IMR-90 (cell line): ENCODE data around the gene RHAG. TPM values are rescaled to one million over a fixed set of nuclear protein-coding genes. Genes with fewer than 3 reads are reported as not detected.

Experiments used
- ATAC-seq: fragments of 200-7000 bp; cut with Tn5 transposase; 2 replicates; pipeline ENCODE4 v1.9.1; 2020; ENCODE audit warnings: low read depth, mild to moderate bottlenecking, moderate library complexity
- BruUV-seq: library from RNA; stranded (reverse); fragments of 400-500 nt; replicated peaks from 2 replicates; lab custom pipeline; 2021; lab: Mats Ljungman, UMichigan
- CTCF ChIA-PET: fragments of 300-600 bp; formaldehyde crosslinking; extraction: SDS; loops from one replicate; lab custom pipeline; 2021; ENCODE audit warnings: antibody characterized with exemption; lab: Yijun Ruan, JAX
- POLR2A ChIA-PET: fragments of 300-600 bp; sonication (Branson Sonifier 250); formaldehyde crosslinking; loops from one replicate; lab custom pipeline; 2022; ENCODE audit warnings: antibody characterized with exemption; ENCODE audit not compliant: unreplicated experiment; lab: Charles Lee
- DNase-seq: peaks from one replicate; pipeline ENCODE4 v3.0.0; 2013
- H2AFZ ChIP-seq: replicated peaks from 2 replicates; pipeline ENCODE3; 2013; ENCODE audit warnings: low read length, mild to moderate bottlenecking; ENCODE audit not compliant: poor library complexity
- H2AK5ac ChIP-seq: 2 replicates; pipeline ENCODE4 v1.6.1; 2013; ENCODE audit warnings: low read depth, low read length, inconsistent platforms
- H2AK9ac ChIP-seq: replicated peaks from 2 replicates; pipeline ENCODE3; 2013; ENCODE audit warnings: mild to moderate bottlenecking, low read depth, low read length, moderate library complexity; ENCODE audit not compliant: poor library complexity
- H2BK120ac ChIP-seq: 2 replicates; pipeline ENCODE4 v1.6.1; 2013; ENCODE audit warnings: low read depth, low read length, inconsistent platforms
- H2BK15ac ChIP-seq: 3 replicates; pipeline ENCODE4 v1.6.1; 2013; ENCODE audit warnings: low read depth, low read length, inconsistent platforms
- H2BK20ac ChIP-seq: 2 replicates; pipeline ENCODE4 v1.6.1; 2013; ENCODE audit warnings: low read depth, mild to moderate bottlenecking, inconsistent platforms, low read length, moderate library complexity
- H2BK5ac ChIP-seq: 2 replicates; pipeline ENCODE4 v1.6.1; 2013; ENCODE audit warnings: mild to moderate bottlenecking, low read depth, low read length, inconsistent platforms; ENCODE audit not compliant: poor library complexity, severe bottlenecking
- H3K14ac ChIP-seq: replicated peaks from 2 replicates; pipeline ENCODE4 v1.6.1; 2013; ENCODE audit warnings: low read depth, low read length, inconsistent platforms
- H3K18ac ChIP-seq: 2 replicates; pipeline ENCODE4 v1.6.1; 2013; ENCODE audit warnings: low read depth, low read length, control low read depth
- H3K23ac ChIP-seq: 2 replicates; pipeline ENCODE4 v1.6.1; 2013; ENCODE audit warnings: low read depth, low read length, inconsistent platforms
- H3K27ac ChIP-seq: 2 replicates; pipeline ENCODE4 v1.5.1; 2013; ENCODE audit warnings: mild to moderate bottlenecking, control low read depth, low read length; ENCODE audit not compliant: insufficient read depth
- H3K27me3 ChIP-seq: 2 replicates; pipeline ENCODE4 v1.6.1; 2013; ENCODE audit warnings: low read length; ENCODE audit not compliant: control insufficient read depth, insufficient read depth
- H3K36me3 ChIP-seq: 2 replicates; pipeline ENCODE4 v1.6.1; 2013; ENCODE audit warnings: low read length, mixed read lengths; ENCODE audit not compliant: control insufficient read depth, insufficient read depth
- H3K4ac ChIP-seq: 2 replicates; pipeline ENCODE4 v1.6.1; 2013; ENCODE audit warnings: low read depth, low read length, inconsistent platforms
- H3K4me1 ChIP-seq: 2 replicates; pipeline ENCODE4 v1.6.1; 2013; ENCODE audit warnings: low read length, mixed read lengths; ENCODE audit not compliant: control insufficient read depth, insufficient read depth
- H3K4me2 ChIP-seq: 2 replicates; pipeline ENCODE4 v1.6.1; 2013; ENCODE audit warnings: low read depth, mild to moderate bottlenecking, control low read depth, low read length, moderate library complexity
- H3K4me3 ChIP-seq: 2 replicates; pipeline ENCODE4 v1.5.1; 2013; ENCODE audit warnings: low read depth, mild to moderate bottlenecking, control low read depth, low read length, moderate library complexity; ENCODE audit not compliant: insufficient read depth
- H3K56ac ChIP-seq: 2 replicates; pipeline ENCODE4 v1.6.1; 2013; ENCODE audit warnings: low read length, inconsistent platforms; ENCODE audit not compliant: insufficient read depth; ENCODE audit errors: extremely low read depth
- H3K79me1 ChIP-seq, 2 experiments: 2 replicates each; pipeline ENCODE4 v1.6.1; 2013; ENCODE audit warnings: low read length in 2 of 2, inconsistent platforms in 1 of 2, low read depth in 1 of 2
- H3K9ac ChIP-seq: 2 replicates; pipeline ENCODE4 v1.6.1; 2013; ENCODE audit warnings: low read depth, low read length, control low read depth
- H3K9me1 ChIP-seq: 2 replicates; pipeline ENCODE4 v1.6.1; 2013; ENCODE audit warnings: low read length, inconsistent platforms; ENCODE audit not compliant: insufficient read depth
- H3K9me3 ChIP-seq: 2 replicates; pipeline ENCODE4 v1.6.1; 2013; ENCODE audit warnings: low read length; ENCODE audit not compliant: control insufficient read depth, insufficient read depth
- H4K20me1 ChIP-seq: 2 replicates; pipeline ENCODE4 v1.6.1; 2013; ENCODE audit warnings: low read length, inconsistent platforms; ENCODE audit not compliant: insufficient read depth
- H4K5ac ChIP-seq: 2 replicates; pipeline ENCODE4 v1.6.1; 2013; ENCODE audit warnings: mild to moderate bottlenecking, low read depth, low read length, control low read depth
- H4K8ac ChIP-seq, 2 experiments: 2 replicates each; pipeline ENCODE4 v1.6.1; 2013; ENCODE audit warnings: low read depth in 2 of 2, low read length in 2 of 2, control low read depth in 1 of 2, inconsistent platforms in 1 of 2
- H4K91ac ChIP-seq: 2 replicates; pipeline ENCODE4 v1.6.1; 2013; ENCODE audit warnings: low read depth, low read length, inconsistent platforms; ENCODE audit not compliant: insufficient read depth
- BHLHE40 ChIP-seq: fragments of 150-350 bp; IDR thresholded peaks from 2 replicates; pipeline ENCODE4 v1.6.1; 2016; ENCODE audit warnings: mild to moderate bottlenecking, low read depth, low read length
- CEBPB ChIP-seq: IDR thresholded peaks from 2 replicates; pipeline ENCODE4 v1.6.1; 2012; ENCODE audit warnings: low read depth, low read length, improper control_type of control experiment
- CHD1 ChIP-seq: IDR thresholded peaks from 2 replicates; pipeline ENCODE4 v1.6.1; 2012; ENCODE audit warnings: low read depth, low read length, improper control_type of control experiment
- FOS ChIP-seq: fragments of 150-350 bp; IDR thresholded peaks from 2 replicates; pipeline ENCODE4 v1.6.1; 2016; ENCODE audit warnings: low read depth, low read length
- MAFK ChIP-seq: IDR thresholded peaks from 2 replicates; pipeline ENCODE4 v1.6.1; 2012; ENCODE audit warnings: low read depth, low read length, improper control_type of control experiment
- MAZ ChIP-seq: IDR thresholded peaks from 2 replicates; pipeline ENCODE4 v1.6.1; 2012; ENCODE audit warnings: low read depth, mild to moderate bottlenecking, low read length, improper control_type of control experiment, moderate library complexity, borderline replicate concordance
- MXI1 ChIP-seq: IDR thresholded peaks from 2 replicates; pipeline ENCODE4 v1.6.1; 2012; ENCODE audit warnings: low read depth, mild to moderate bottlenecking, low read length, moderate library complexity, borderline replicate concordance
- NFE2L2 ChIP-seq: fragments of 150-350 bp; IDR thresholded peaks from 2 replicates; pipeline ENCODE4 v1.6.1; 2016; ENCODE audit warnings: low read depth, mild to moderate bottlenecking, low read length
- POLR2A ChIP-seq: IDR thresholded peaks from 2 replicates; pipeline ENCODE4 v1.6.1; 2012; ENCODE audit warnings: mild to moderate bottlenecking, low read depth, low read length
- RAD21 ChIP-seq: IDR thresholded peaks from 2 replicates; pipeline ENCODE4 v1.6.1; 2012; ENCODE audit warnings: low read length, improper control_type of control experiment
- RCOR1 ChIP-seq: IDR thresholded peaks from 2 replicates; pipeline ENCODE4 v1.6.1; 2012; ENCODE audit warnings: mild to moderate bottlenecking, low read length, improper control_type of control experiment; ENCODE audit not compliant: insufficient replicate concordance
- RFX5 ChIP-seq: IDR thresholded peaks from 2 replicates; pipeline ENCODE4 v1.8.0; 2012; ENCODE audit warnings: low read depth, mild to moderate bottlenecking, low read length, moderate library complexity
- SMC3 ChIP-seq: fragments of 150-350 bp; IDR thresholded peaks from 2 replicates; pipeline ENCODE4 v1.6.1; 2016; ENCODE audit warnings: low read depth, mild to moderate bottlenecking, antibody characterized with exemption, low read length, moderate library complexity
- WGBS, 2 experiments: methylation state at CpG; one replicate each; pipeline versions ENCODE4 v1.1.5 to v1.1.7; 2013; ENCODE audit warnings: missing lambda C conversion rate in 2 of 2; ENCODE audit not compliant: insufficient read length in 1 of 2; ENCODE audit errors: extremely low coverage in 2 of 2; 5-methylcytosine and 5-hydroxymethylcytosine counted together
- dilution Hi-C: fragments of 300-500 bp; cut with HindIII; formaldehyde crosslinking; loops from one replicate; pipeline ENCODE4 v1.14.3; 2018; ENCODE audit warnings: low sequenced_read_pairs; ENCODE audit not compliant: unreplicated experiment
- in situ Hi-C: fragments of 300-500 bp; cut with MboI; formaldehyde crosslinking; loops from 3 replicates; pipeline ENCODE4 v1.14.3; 2019; ENCODE audit warnings: low sequenced_read_pairs, inconsistent platforms, mixed read lengths
- intact Hi-C: fragments of 100-400 bp; cut with micrococcal nuclease; formaldehyde crosslinking; loops from 2 replicates; pipeline ENCODE4 v1.10.0; 2022
- polyA plus RNA-seq, 3 experiments: library from polyadenylated mRNA; depleted of rRNA; stranded (reverse); fragments of >200 nt; gene quantifications; 2 replicates each; pipeline ENCODE4 v1.2.3, GENCODE V29; 2012; ENCODE audit warnings: low replicate concordance in 1 of 3
- total RNA-seq: library from RNA; depleted of rRNA; stranded (reverse); fragments of >200 nt; gene quantifications from 2 replicates; pipeline ENCODE4 v1.2.3, GENCODE V29; 2012
- TF ChIP-seq, protein P1 (sequence below): fragments of 150-350 bp; IDR thresholded peaks from 2 replicates; pipeline ENCODE4 v1.6.1; 2016; ENCODE audit warnings: low read depth, mild to moderate bottlenecking, low read length, moderate library complexity, borderline replicate concordance
- TF ChIP-seq, protein P2 (sequence below): conservative IDR thresholded peaks from 2 replicates; pipeline ENCODE4 v1.5.1; 2012; ENCODE audit warnings: mild to moderate bottlenecking, low read depth, low read length, improper control_type of control experiment
- TF ChIP-seq, protein P3 (sequence below): fragments of 150-350 bp; IDR thresholded peaks from 2 replicates; pipeline ENCODE4 v1.6.1; 2017; ENCODE audit warnings: mild to moderate bottlenecking, antibody characterized with exemption, low read length, low read depth

Gene RHAG
- total and polyA plus RNA-seq, 2 of the 4 experiments (the other 2 are of a cell fraction) = not detected

DNA sequence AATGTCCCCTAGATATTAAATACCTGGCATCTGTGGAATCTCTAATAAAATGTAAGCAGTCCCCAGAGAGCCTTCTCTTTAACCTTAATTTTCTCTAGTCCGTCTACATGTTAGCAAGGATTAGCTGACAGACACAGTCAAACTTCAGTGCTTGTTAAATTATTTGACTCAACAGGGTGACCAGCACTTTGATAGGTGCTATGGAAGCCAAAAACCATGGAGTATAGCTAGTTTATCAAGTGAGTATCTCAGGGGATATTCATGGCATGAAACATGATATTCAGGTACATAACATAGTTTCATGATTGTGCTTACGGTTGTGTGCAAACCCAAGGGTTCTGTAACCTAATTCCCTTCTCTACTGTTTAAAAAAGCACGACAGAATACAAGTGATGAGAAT lies 3.9 kb downstream of the RHAG start:
- Histone ChIP-seq H2BK5ac (no peak overlapping the region), H2AK9ac (no peak overlapping the region), H3K9ac (no peak overlapping the region), H3K4me2 (no peak overlapping the region), H3K4ac (no peak overlapping the region), H3K27ac (no peak overlapping the region), H2BK20ac (no peak overlapping the region), H3K36me3 (no peaks in the 10 kb centered on the region), H4K91ac (no peak overlapping the region), H3K9me3 (no peaks in the 10 kb centered on the region), H3K14ac (no peak overlapping the region), H3K9me1 (no peaks in the 10 kb centered on the region), H2BK15ac (no peak overlapping the region), H2AK5ac (no peak overlapping the region), H2BK120ac (no peak overlapping the region), H4K5ac (no peak overlapping the region), H3K56ac (no peak overlapping the region), H3K23ac (no peak overlapping the region), H3K18ac (no peak overlapping the region), H2AFZ (no peak overlapping the region), H4K20me1 (no peaks in the 10 kb centered on the region), H3K4me1 (no peaks in the 10 kb centered on the region), H3K4me3 (no peak overlapping the region), H4K8ac (no peak overlapping the region), H3K27me3 (no peaks in the 10 kb centered on the region), H3K79me1 (no peaks in the 10 kb centered on the region)
- DNase-seq (no peak), ATAC-seq (no peak)
- BruUV-seq = no TSS peak
- intact Hi-C loops (no loop called here), dilution Hi-C loops (no loop called here), in situ Hi-C loops (no loop called here)
- TF ChIP-seq BHLHE40 (no peak), POLR2A (no peak), RCOR1 (no peak), FOS (no peak), CHD1 (no peak), SMC3 (no peak), MXI1 (no peak), NFE2L2 (no peak), CEBPB (no peak), RFX5 (no peak), MAZ (no peak), RAD21 (no peak), MAFK (no peak)
- TF ChIP-seq, protein P1, sequence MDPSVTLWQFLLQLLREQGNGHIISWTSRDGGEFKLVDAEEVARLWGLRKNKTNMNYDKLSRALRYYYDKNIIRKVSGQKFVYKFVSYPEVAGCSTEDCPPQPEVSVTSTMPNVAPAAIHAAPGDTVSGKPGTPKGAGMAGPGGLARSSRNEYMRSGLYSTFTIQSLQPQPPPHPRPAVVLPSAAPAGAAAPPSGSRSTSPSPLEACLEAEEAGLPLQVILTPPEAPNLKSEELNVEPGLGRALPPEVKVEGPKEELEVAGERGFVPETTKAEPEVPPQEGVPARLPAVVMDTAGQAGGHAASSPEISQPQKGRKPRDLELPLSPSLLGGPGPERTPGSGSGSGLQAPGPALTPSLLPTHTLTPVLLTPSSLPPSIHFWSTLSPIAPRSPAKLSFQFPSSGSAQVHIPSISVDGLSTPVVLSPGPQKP = no peak
- TF ChIP-seq, protein P2, sequence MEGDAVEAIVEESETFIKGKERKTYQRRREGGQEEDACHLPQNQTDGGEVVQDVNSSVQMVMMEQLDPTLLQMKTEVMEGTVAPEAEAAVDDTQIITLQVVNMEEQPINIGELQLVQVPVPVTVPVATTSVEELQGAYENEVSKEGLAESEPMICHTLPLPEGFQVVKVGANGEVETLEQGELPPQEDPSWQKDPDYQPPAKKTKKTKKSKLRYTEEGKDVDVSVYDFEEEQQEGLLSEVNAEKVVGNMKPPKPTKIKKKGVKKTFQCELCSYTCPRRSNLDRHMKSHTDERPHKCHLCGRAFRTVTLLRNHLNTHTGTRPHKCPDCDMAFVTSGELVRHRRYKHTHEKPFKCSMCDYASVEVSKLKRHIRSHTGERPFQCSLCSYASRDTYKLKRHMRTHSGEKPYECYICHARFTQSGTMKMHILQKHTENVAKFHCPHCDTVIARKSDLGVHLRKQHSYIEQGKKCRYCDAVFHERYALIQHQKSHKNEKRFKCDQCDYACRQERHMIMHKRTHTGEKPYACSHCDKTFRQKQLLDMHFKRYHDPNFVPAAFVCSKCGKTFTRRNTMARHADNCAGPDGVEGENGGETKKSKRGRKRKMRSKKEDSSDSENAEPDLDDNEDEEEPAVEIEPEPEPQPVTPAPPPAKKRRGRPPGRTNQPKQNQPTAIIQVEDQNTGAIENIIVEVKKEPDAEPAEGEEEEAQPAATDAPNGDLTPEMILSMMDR = no peak
- TF ChIP-seq, protein P3, sequence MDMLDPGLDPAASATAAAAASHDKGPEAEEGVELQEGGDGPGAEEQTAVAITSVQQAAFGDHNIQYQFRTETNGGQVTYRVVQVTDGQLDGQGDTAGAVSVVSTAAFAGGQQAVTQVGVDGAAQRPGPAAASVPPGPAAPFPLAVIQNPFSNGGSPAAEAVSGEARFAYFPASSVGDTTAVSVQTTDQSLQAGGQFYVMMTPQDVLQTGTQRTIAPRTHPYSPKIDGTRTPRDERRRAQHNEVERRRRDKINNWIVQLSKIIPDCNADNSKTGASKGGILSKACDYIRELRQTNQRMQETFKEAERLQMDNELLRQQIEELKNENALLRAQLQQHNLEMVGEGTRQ = no peak
- no CpG with 5 or more reads among the region's 3 CpGs for WGBS, 2 experiments
- ChIA-PET CTCF (interaction anchor here (1.1 kb wide), 1 partner anchor 10 kb away, joined by 3 read pairs; no protein-coding TSS in a partner anchor), POLR2A (no interaction called here)
